NT2/D1 (cell line): ENCODE measurements around the gene HSD17B8.

Experiments used
- DNase-seq: peaks from one replicate; pipeline ENCODE4 v3.0.0-alpha.2; 2011; ENCODE audit warnings: low read depth, low spot score
- H3K27me3 ChIP-seq: 2 replicates; pipeline ENCODE4 v1.6.0; 2011; ENCODE audit warnings: mild to moderate bottlenecking; ENCODE audit not compliant: insufficient read length, insufficient read depth
- H3K36me3 ChIP-seq: 2 replicates; pipeline ENCODE4 v1.6.1; 2011; ENCODE audit warnings: mild to moderate bottlenecking, low read length, mixed read lengths; ENCODE audit not compliant: insufficient read depth, insufficient read length
- H3K4me1 ChIP-seq: 2 replicates; pipeline ENCODE4 v1.5.1; 2011; ENCODE audit not compliant: insufficient read depth, insufficient read length
- H3K4me3 ChIP-seq: 2 replicates; pipeline ENCODE4 v1.5.1; 2011; ENCODE audit warnings: low read depth; ENCODE audit not compliant: insufficient read length
- H3K9ac ChIP-seq: 2 replicates; pipeline ENCODE4 v1.6.0; 2011; ENCODE audit warnings: low read depth; ENCODE audit not compliant: insufficient read length
- H3K9me3 ChIP-seq: 2 replicates; pipeline ENCODE4 v1.5.1; 2011; ENCODE audit warnings: mild to moderate bottlenecking, low read length; ENCODE audit not compliant: insufficient read depth
- SUZ12 ChIP-seq: IDR thresholded peaks from 2 replicates; pipeline ENCODE4 v1.6.1; 2011; ENCODE audit not compliant: insufficient read length, insufficient read depth; ENCODE audit errors: extremely low read depth
- YY1 ChIP-seq: IDR thresholded peaks from 2 replicates; pipeline ENCODE4 v1.6.1; 2011; ENCODE audit not compliant: insufficient read length, insufficient read depth
- ZNF274 ChIP-seq: IDR thresholded peaks from 2 replicates; pipeline ENCODE4 v1.6.1; 2011; ENCODE audit warnings: mild to moderate bottlenecking, low read depth, low read length

HSD17B8 gene

DNA sequence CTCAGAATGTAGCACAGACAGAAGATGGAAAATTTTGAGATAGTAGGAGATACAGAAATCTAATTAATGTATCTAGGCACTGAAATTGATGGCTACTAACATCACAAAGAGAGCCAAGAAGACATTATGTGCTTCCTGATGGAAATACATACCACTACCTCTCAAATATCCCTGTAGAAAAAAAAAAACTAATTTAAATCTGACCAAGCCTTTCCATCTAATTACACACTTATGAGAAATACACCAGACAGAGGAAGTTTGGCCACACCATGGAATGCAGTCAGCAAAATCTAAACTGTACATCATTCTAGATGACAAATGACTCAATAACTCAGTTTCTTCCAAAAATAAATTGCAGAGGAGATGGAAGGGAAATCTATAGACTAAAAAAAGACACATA, 48.3 kb downstream of the HSD17B8 start:
- TF ChIP-seq YY1 (no peak), ZNF274 (no peak), SUZ12 (no peak)
- Histone ChIP-seq H3K27me3 (peaks cover 3% of the 10 kb centered on the region), H3K4me1 (peaks cover 3% of the 10 kb centered on the region), H3K4me3 (no peak overlapping the region), H3K36me3 (peaks cover 16% of the 10 kb centered on the region), H3K9me3 (no peaks in the 10 kb centered on the region), H3K9ac (no peak overlapping the region)
- no peak for DNase-seq

DNA sequence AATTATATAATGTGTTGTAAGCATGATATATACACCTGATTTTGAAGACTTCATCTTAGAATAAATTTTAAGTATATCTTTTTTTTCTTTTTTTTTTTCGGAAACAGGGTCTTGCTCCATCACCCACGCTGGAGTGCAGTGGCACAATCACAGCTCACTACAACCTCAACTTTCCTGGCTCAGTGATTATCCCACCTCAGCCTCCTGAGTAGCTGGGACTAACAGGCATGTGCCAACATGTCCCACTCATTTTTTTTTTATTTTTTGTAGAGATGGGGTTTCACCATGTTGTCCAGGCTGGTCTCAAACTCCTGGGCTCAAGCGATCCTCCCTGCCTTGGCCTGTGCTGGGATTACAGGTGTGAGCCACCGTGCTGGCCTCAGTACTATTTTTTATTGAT, 50.1 kb downstream of the HSD17B8 start:
- peaks cover 2% of the 10 kb centered on the region for H3K4me1 ChIP-seq
- no peak overlapping the region for H3K4me3 ChIP-seq
- no peak overlapping the region for H3K9ac ChIP-seq
- H3K36me3 ChIP-seq: peaks cover 16% of the 10 kb centered on the region
- DNase-seq: no peak
- no peaks in the 10 kb centered on the region for H3K27me3 ChIP-seq
- no peak for TF ChIP-seq YY1
- no peak for TF ChIP-seq SUZ12
- no peak for TF ChIP-seq ZNF274
- H3K9me3 ChIP-seq: no peaks in the 10 kb centered on the region
